Measurements from ENCODE around the gene MTG1.
A peak's percentile ranks its signal among the peaks of the same experiment; 100 is the strongest.

The MTG1 gene

DNA sequence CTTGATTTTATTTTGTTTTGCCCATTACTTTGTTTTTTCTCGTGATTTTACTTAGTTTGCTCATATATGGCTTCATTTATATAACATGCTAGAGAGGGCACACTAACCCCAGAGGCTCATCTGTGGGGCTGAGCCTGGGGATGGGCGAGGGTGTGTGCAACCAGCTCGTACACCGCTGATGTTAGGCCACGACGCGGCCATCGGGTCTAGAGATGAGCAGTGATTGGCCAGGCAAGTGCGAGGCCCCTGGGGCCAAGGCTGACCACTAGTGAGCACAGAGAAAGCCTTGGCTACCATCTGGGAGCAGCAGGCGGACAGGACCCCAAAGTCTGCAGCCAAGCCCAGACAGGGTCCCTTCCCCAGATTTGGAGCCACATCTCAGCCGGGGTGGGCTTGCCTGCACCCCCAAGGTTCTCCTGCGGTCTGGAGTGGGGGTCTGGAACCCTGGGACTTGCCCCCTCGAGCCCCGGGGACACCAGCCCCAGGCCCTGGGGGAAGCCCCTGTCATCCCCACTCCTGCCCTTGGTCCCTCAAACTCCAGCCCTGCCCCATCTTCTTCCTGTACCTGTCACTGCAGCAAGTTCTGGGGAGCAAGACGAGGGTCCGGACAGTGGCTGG, 39.9 kb upstream of the MTG1 start:
- Histone ChIP-seq H3K9me3 (ENCODE audit: control insufficient read depth, low read depth, low read length) (no peaks in the 10 kb centered on the region), H3K9ac (ENCODE audit: low read length) (no peak overlapping the region), H3K36me3 (ENCODE audit: control insufficient read depth, low read depth, low read length) (peaks cover 5% of the 10 kb centered on the region), H3K27ac (ENCODE audit: low read length) (no peak overlapping the region), H3K27me3 (ENCODE audit: control insufficient read depth, insufficient read depth, low read length) (no peaks in the 10 kb centered on the region), H3K4me1 (ENCODE audit: control insufficient read depth, low read depth, low read length) (no peaks in the 10 kb centered on the region), H3K4me3 (ENCODE audit: low read length) (no peak overlapping the region)

DNA sequence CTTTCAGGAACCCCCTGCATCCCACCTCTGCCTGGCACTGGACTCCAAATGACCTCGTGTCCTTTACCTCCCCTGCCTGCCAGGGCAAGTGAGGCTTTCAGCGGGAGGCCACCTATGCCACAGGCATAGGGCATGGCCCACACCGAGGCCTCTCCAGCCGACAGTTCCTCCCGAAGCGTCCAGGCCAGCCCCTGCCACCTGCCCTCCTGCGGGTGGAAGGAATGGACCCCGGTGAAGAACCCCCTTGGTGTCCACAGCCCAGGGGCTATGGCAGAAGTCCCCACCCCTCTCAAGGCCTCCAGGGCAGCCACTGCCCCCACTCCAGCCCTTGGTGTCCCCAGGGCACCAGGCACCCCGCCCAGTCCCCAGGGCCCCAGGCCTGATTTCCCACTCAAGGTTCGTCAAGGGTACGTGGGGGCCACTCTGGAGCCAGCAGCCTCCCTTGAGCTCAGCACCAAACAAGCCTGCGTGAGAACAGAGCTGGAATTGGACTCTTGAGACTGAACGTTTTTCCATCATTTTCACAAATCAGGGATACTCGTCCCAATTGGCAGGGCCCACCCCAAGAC, 39.2 kb upstream of the MTG1 start:
- Histone ChIP-seq H3K9me3 (ENCODE audit: control insufficient read depth, low read depth, low read length) (no peaks in the 10 kb centered on the region), H3K4me3 (ENCODE audit: low read length) (no peak overlapping the region), H3K36me3 (ENCODE audit: control insufficient read depth, low read depth, low read length) (peaks cover 5% of the 10 kb centered on the region), H3K27me3 (ENCODE audit: control insufficient read depth, insufficient read depth, low read length) (peaks cover 3% of the 10 kb centered on the region), H3K9ac (ENCODE audit: low read length) (no peak overlapping the region), H3K27ac (ENCODE audit: low read length) (no peak overlapping the region), H3K4me1 (ENCODE audit: control insufficient read depth, low read depth, low read length) (no peaks in the 10 kb centered on the region)

DNA sequence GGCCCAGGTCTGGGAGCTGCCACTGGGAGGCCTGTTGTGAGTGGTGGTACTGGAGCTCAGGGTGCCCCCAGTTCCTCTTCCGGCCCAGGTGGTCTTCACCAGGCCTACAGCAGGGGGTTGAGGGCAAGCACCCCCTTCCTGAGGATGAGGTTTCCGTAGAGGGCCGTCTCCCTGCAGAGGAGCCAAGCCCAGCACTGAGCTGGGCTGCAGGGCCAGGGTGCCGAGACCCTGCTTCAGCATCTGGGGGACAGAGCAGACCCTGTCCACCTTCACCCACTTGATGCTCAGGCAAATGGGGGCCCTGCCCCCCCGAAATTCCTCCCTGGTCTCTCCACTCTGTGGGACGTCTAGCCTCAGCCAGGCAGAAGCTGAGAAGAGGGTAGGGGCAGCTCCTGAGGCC, 38.7 kb upstream of the MTG1 start:
- Histone ChIP-seq H3K9ac (ENCODE audit: low read length) (no peak overlapping the region), H3K36me3 (ENCODE audit: control insufficient read depth, low read depth, low read length) (peaks cover 5% of the 10 kb centered on the region), H3K4me3 (ENCODE audit: low read length) (no peak overlapping the region), H3K9me3 (ENCODE audit: control insufficient read depth, low read depth, low read length) (no peaks in the 10 kb centered on the region), H3K27me3 (ENCODE audit: control insufficient read depth, insufficient read depth, low read length) (peaks cover 8% of the 10 kb centered on the region), H3K27ac (ENCODE audit: low read length) (no peak overlapping the region), H3K4me1 (ENCODE audit: control insufficient read depth, low read depth, low read length) (no peaks in the 10 kb centered on the region)

DNA sequence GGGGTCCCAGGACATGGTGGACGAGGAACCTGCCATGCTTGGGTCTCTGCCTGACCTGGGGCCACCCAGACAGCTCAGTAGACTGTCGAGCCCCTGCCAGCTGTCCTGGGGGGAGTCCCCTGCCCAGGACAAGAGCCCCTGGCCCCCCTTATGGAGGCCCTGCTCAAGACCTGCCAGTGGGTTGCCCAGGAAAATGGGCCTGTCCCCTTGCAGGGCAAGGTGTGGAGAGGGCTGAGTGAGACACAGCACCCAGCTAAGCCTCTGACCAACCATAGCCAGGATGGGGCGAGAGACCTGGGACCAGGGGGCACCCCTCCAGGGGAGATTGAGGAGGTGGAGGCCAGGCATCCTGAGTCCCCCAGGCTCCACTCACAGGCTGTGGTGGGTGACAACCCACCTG, 38.0 kb upstream of the MTG1 start:
- no peaks in the 10 kb centered on the region for H3K4me1 ChIP-seq (ENCODE audit: control insufficient read depth, low read depth, low read length)
- H3K9ac ChIP-seq (ENCODE audit: low read length): no peak overlapping the region
- H3K9me3 ChIP-seq (ENCODE audit: control insufficient read depth, low read depth, low read length): no peaks in the 10 kb centered on the region

DNA sequence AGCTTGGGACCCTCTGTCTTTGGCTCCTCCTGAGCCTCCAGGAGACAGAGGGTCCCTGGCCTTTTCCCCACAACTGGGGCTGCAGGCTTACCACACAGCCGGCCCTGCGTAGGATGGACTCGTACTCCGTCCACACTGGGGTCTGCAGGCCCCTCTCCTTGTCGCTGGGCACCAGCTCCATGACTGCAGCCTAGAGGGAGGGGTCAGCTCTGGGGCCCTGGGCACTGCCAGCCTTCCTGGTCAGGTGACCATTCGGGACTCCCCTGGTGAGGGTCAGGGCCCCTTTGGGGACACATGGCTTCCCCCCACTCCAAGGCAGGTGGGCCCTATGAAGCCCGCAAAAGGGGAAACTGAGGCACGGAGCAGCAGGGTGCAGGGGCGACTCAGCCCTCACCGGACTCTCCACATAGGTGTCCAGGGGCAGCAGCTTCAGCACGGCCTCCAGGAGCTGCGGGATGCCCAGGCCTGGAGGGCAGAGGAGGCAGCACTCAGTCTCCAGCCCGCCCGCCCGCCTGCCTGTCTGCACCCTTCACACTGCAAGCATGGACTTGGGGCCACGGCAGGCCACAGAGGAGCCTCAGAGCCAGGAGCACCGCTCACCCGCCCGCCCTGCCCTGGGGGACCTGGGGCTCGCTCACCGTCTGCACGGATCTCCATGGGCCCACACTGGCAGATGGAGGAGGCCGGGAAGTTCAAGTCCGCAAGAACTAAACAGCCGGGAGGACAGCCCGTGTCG, 37.2 kb upstream of the MTG1 start:
- Histone ChIP-seq H3K36me3 (ENCODE audit: control insufficient read depth, low read depth, low read length) (peaks cover 5% of the 10 kb centered on the region), H3K27ac (ENCODE audit: low read length) (no peak overlapping the region), H3K27me3 (ENCODE audit: control insufficient read depth, insufficient read depth, low read length) (peaks cover 9% of the 10 kb centered on the region), H3K4me1 (ENCODE audit: control insufficient read depth, low read depth, low read length) (no peaks in the 10 kb centered on the region), H3K9ac (ENCODE audit: low read length) (peak overlapping the region; percentile 59), H3K9me3 (ENCODE audit: control insufficient read depth, low read depth, low read length) (no peaks in the 10 kb centered on the region), H3K4me3 (ENCODE audit: low read length) (peak overlapping the region; percentile 73)

More for the DNA sequence above, 38.0 kb upstream of the MTG1 start:
- Histone ChIP-seq H3K27ac (ENCODE audit: low read length) (no peak overlapping the region), H3K27me3 (ENCODE audit: control insufficient read depth, insufficient read depth, low read length) (peaks cover 9% of the 10 kb centered on the region), H3K36me3 (ENCODE audit: control insufficient read depth, low read depth, low read length) (peaks cover 5% of the 10 kb centered on the region), H3K4me3 (ENCODE audit: low read length) (no peak overlapping the region)

DNA sequence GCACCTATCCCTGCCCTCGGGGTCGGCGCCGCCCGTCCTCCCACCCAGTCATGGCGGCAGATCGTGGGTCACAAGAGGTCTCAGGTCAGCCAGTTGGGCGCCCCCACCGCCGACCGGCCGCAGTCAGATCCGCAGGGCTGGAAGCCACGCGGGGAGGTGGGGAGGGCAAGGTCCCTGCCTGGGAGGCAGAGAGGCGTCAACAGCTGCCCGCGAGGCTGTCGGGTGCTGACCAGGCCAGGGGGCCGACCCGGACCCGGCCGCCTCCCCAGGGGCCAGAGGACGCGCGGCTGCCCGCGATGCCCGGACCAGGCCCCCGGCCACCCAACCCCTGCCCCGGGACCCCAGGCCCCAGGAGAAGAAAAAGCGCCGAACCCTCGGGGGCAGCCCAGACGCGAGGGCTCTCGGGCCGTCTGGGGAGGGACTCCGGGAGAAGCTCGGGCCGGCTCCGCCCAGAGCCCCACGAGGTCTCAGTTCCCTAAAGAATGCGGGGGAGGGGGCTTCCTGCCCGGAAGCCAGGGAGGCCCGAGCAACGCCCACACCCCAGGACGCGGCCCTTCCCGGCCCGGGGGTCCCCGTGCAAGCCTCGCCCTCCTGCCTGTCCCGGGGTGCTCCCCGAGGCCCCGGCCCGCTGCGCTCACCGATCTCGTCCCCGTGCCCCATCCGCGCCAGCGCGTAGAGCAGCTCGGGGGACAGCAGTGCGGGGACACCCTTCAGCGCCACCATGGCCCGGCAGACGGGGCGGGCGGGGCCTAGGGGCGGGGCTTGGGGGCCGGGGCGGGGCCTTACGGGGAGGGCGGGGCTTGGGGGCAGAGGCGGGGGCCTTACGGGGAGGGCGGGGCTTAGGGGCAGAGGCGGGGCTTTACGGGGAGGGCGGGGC, 36.4 kb upstream of the MTG1 start, which contains the start of gene FUOM:
FUOM (minus strand) TSS at position 735 of the 877 bp plus-strand sequence; CDS start at position 723, 12 bp downstream.
- Histone ChIP-seq H3K4me1 (ENCODE audit: control insufficient read depth, low read depth, low read length) (no peaks in the 10 kb centered on the region), H3K27me3 (ENCODE audit: control insufficient read depth, insufficient read depth, low read length) (peaks cover 9% of the 10 kb centered on the region), H3K9me3 (ENCODE audit: control insufficient read depth, low read depth, low read length) (no peaks in the 10 kb centered on the region), H3K4me3 (ENCODE audit: low read length) (peak within 1 kb of the TSS; percentile 73), H3K9ac (ENCODE audit: low read length) (peak within 1 kb of the TSS; percentile 59), H3K27ac (ENCODE audit: low read length) (no peak within 1 kb of the TSS), H3K36me3 (ENCODE audit: control insufficient read depth, low read depth, low read length) (peaks cover 12% of the 10 kb centered on the region)

DNA sequence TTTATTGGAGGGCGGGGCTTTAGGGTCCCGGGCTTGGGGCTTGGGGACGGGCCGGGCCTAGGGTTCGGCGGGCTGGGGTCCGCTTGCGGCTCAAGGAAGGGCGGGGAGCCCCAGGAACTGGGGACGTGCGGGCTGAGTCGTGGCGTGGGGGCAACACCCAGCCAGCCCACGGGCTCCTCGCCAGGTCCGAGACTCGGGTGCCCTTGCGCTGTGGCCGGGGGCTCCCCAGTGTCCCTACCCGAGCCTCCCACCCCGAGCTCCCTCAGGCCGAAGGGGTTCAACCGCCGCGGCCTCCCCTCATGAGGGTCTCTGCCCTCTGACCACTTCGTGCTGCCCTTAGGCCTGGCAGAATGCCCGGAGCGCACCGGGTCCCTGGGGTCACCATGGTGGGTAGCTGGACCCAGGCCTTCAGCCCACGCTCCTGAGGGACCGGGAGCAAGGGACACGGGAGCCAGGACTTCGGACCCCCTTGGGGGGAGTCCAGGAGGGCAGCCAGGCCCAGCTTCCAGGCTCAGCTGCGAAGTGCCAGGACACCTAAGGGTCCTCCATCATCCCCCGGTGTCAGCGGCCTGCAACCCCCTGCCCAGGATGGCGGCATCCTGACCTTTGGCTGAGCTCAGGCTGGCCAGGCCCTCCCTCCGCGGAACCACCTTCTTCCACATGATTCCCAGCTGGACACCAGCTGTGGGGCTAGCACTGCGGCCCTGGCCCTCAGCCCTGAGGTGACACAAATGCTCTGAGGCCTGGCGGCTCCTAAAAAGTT, 35.6 kb upstream of the MTG1 start:
- no peaks in the 10 kb centered on the region for H3K4me1 ChIP-seq (ENCODE audit: control insufficient read depth, low read depth, low read length)
- no peak overlapping the region for H3K4me3 ChIP-seq (ENCODE audit: low read length)
- H3K27me3 ChIP-seq (ENCODE audit: control insufficient read depth, insufficient read depth, low read length): peaks cover 9% of the 10 kb centered on the region
- no peak overlapping the region for H3K9ac ChIP-seq (ENCODE audit: low read length)
- peaks cover 21% of the 10 kb centered on the region for H3K36me3 ChIP-seq (ENCODE audit: control insufficient read depth, low read depth, low read length)
- H3K9me3 ChIP-seq (ENCODE audit: control insufficient read depth, low read depth, low read length): no peaks in the 10 kb centered on the region
- H3K27ac ChIP-seq (ENCODE audit: low read length): no peak overlapping the region

DNA sequence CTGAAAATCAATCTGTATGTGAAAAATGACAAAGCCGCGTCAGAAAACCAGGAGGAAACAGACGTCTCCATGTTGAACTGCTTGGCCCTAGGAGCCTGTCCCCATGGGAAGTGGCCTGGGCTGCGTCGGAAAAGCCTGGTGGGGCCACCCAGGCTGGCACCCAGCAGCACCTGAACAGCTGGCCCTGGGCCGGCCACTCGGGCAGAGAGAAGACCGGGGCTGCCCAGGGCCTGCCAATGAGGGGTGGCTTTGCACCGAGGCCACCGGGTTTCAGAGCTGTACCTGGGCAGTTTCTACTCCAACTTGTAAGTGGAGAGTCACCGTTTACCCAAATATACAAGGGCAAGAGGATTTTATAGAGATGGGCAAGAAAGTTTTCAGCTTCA, 35.0 kb upstream of the MTG1 start:
- Histone ChIP-seq H3K36me3 (ENCODE audit: control insufficient read depth, low read depth, low read length) (peaks cover 24% of the 10 kb centered on the region), H3K9ac (ENCODE audit: low read length) (no peak overlapping the region), H3K27me3 (ENCODE audit: control insufficient read depth, insufficient read depth, low read length) (peaks cover 9% of the 10 kb centered on the region), H3K27ac (ENCODE audit: low read length) (no peak overlapping the region), H3K4me3 (ENCODE audit: low read length) (no peak overlapping the region), H3K9me3 (ENCODE audit: control insufficient read depth, low read depth, low read length) (no peaks in the 10 kb centered on the region), H3K4me1 (ENCODE audit: control insufficient read depth, low read depth, low read length) (no peaks in the 10 kb centered on the region)

DNA sequence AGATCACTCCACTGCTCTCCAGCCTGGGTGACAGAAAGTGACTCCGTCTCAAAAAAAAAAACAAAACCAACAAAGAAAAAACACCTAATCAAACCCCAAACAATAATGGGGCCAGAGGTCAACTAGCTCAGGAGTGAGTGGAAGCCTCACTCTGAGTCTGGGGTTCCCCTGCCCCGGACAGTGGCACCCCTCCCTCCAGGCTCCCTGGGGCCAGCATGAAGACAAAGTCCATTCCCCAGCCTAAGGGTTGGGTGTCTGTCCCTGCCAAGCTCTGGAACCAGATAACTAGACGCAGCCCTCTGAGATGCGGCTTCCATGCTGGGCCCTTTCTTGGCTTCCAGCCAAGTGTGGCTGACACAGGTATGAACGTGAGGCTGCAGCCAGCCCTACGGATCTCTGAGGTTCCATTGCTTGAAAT, 34.4 kb upstream of the MTG1 start:
- Histone ChIP-seq H3K27me3 (ENCODE audit: control insufficient read depth, insufficient read depth, low read length) (peaks cover 9% of the 10 kb centered on the region), H3K9me3 (ENCODE audit: control insufficient read depth, low read depth, low read length) (no peaks in the 10 kb centered on the region), H3K4me1 (ENCODE audit: control insufficient read depth, low read depth, low read length) (no peaks in the 10 kb centered on the region), H3K27ac (ENCODE audit: low read length) (no peak overlapping the region), H3K9ac (ENCODE audit: low read length) (no peak overlapping the region), H3K4me3 (ENCODE audit: low read length) (no peak overlapping the region), H3K36me3 (ENCODE audit: control insufficient read depth, low read depth, low read length) (peaks cover 29% of the 10 kb centered on the region)

DNA sequence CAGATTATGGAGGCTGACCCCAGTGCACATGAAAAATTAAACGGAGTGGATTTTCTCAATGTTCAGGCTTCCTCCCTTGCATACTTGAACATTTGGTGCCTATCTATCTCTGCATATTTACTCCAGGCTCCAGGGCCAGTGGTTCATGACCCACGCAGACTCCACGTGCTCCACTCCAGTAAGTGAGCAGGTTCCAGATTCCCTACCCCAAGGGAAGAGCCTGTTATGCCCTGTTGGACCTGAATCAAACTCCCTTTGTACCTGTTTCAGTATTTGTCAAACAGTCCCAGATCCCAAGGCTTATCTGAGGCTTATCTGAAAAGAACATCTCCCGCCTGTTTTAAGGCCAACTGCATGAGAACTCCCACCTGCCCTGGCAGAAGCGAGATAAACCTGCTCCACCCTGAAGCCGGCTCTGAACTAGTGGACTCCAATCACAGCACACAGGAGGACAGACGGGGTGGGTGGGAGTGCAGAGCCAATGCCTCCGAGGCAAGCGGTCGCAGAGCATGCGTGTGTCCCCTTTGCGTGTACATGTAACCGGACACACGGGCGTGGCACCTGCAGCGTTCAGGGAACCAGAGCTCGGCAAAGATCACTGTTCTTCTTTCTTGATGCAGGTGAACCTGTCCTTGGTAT, 33.9 kb upstream of the MTG1 start:
- peaks cover 9% of the 10 kb centered on the region for H3K27me3 ChIP-seq (ENCODE audit: control insufficient read depth, insufficient read depth, low read length)
- H3K4me3 ChIP-seq (ENCODE audit: low read length): no peak overlapping the region
- H3K4me1 ChIP-seq (ENCODE audit: control insufficient read depth, low read depth, low read length): no peaks in the 10 kb centered on the region
- no peak overlapping the region for H3K9ac ChIP-seq (ENCODE audit: low read length)
- no peaks in the 10 kb centered on the region for H3K9me3 ChIP-seq (ENCODE audit: control insufficient read depth, low read depth, low read length)
- H3K27ac ChIP-seq (ENCODE audit: low read length): no peak overlapping the region
- peaks cover 31% of the 10 kb centered on the region for H3K36me3 ChIP-seq (ENCODE audit: control insufficient read depth, low read depth, low read length)

Measured in iPS-18a (cell line).